ENCODE results near the gene TSPOAP1. TPM values are rescaled to one million over a fixed set of nuclear protein-coding genes. Genes with fewer than 3 reads are reported as not detected.

Gene TSPOAP1
- total RNA-seq, 2 experiments from 2014 or later = 21.1 to 24.1 TPM

GRCh38 chr17:58312829-58313228 lies 15.8 kb downstream of the TSPOAP1 start:
- DNase-seq = no peak
- no peaks in the 10 kb centered on the region for H3K27me3 Mint-ChIP-seq
- no peak overlapping the region for H3K27ac Mint-ChIP-seq
- H3K36me3 Mint-ChIP-seq (ENCODE audit: low read depth) = peaks cover 1% of the 10 kb centered on the region
- intact Hi-C loops (cut with micrococcal nuclease) = no loop called here
- ATAC-seq = no peak
- H3K4me1 Mint-ChIP-seq (ENCODE audit: low read depth) = peaks cover 7% of the 10 kb centered on the region
- ChIA-PET POLR2A (interaction anchor here (1.0 to 26.8 kb wide), 5 partner anchors 13 to 43 kb away, joined by 3 to 1558 read pairs (median 4); partner anchors contain the start of gene TSPOAP1), CTCF (interaction anchor here (1.0 to 6.7 kb wide), 5 partner anchors 9 to 105 kb away, joined by 3 to 94 read pairs (median 4); partner anchors contain the start of gene SUPT4H1)
- no peak overlapping the region for H3K4me3 Mint-ChIP-seq
- TF ChIP-seq CTCF (IDR thresholded peaks at IDR 0.05) = no peak
- no peaks in the 10 kb centered on the region for H3K9me3 Mint-ChIP-seq

- TF ChIP-seq CTCF (IDR thresholded peaks at IDR 0.05) = no peak
- H3K4me3 Mint-ChIP-seq = no peak overlapping the region
- ChIA-PET POLR2A (interaction anchor here (1.0 to 26.8 kb wide), 5 partner anchors 14 to 44 kb away, joined by 3 to 1558 read pairs (median 4); partner anchors contain the start of gene TSPOAP1), CTCF (interaction anchor here (1.0 to 6.7 kb wide), 5 partner anchors 9 to 106 kb away, joined by 3 to 94 read pairs (median 4); partner anchors contain the start of gene SUPT4H1)
- peaks cover 1% of the 10 kb centered on the region for H3K36me3 Mint-ChIP-seq (ENCODE audit: low read depth)
- H3K27me3 Mint-ChIP-seq = no peaks in the 10 kb centered on the region
- H3K9me3 Mint-ChIP-seq = no peaks in the 10 kb centered on the region
- ATAC-seq (no peak), DNase-seq (no peak)
- H3K4me1 Mint-ChIP-seq (ENCODE audit: low read depth) = no peaks in the 10 kb centered on the region
- intact Hi-C loops (cut with micrococcal nuclease) = no loop called here
- H3K27ac Mint-ChIP-seq = no peak overlapping the region
Observed at GRCh38 chr17:58312021-58312630, 16.5 kb downstream of the TSPOAP1 start.

- Mint-ChIP-seq H3K4me1 (ENCODE audit: low read depth) (no peaks in the 10 kb centered on the region), H3K9me3 (no peaks in the 10 kb centered on the region), H3K27ac (no peak overlapping the region), H3K27me3 (no peaks in the 10 kb centered on the region), H3K36me3 (ENCODE audit: low read depth) (peaks cover 1% of the 10 kb centered on the region), H3K4me3 (no peak overlapping the region)
- CTCF ChIA-PET = interaction anchor here (1.4 to 6.7 kb wide), 2 partner anchors 15 to 41 kb away, joined by 3 to 94 read pairs; partner anchors contain the start of gene SUPT4H1
- ATAC-seq = no peak
- POLR2A ChIA-PET = interaction anchor here (0.7 to 1.9 kb wide), 3 partner anchors 17 to 44 kb away, joined by 3 to 7 read pairs (median 4); partner anchors contain the start of gene TSPOAP1
- no peak for TF ChIP-seq CTCF (IDR thresholded peaks at IDR 0.05)
- no peak for DNase-seq
- intact Hi-C loops (cut with micrococcal nuclease) = no loop called here
Observed at GRCh38 chr17:58311429-58311894, 17.1 kb downstream of the TSPOAP1 start.

GRCh38 chr17:58310511-58311428 lies 17.8 kb downstream of the TSPOAP1 start:
- no peak for TF ChIP-seq CTCF (IDR thresholded peaks at IDR 0.05)
- POLR2A ChIA-PET = interaction anchor here (0.7 to 1.9 kb wide), 3 partner anchors 9 to 21 kb away, joined by 3 to 7 read pairs (median 3); partner anchors contain the start of gene TSPOAP1
- CTCF ChIA-PET = no interaction called here
- Mint-ChIP-seq H3K4me3 (no peak overlapping the region), H3K9me3 (no peaks in the 10 kb centered on the region), H3K27ac (no peak overlapping the region), H3K27me3 (no peaks in the 10 kb centered on the region), H3K36me3 (ENCODE audit: low read depth) (peaks cover 1% of the 10 kb centered on the region), H3K4me1 (ENCODE audit: low read depth) (no peaks in the 10 kb centered on the region)
- DNase-seq = no peak
- intact Hi-C loops (cut with micrococcal nuclease) = no loop called here
- ATAC-seq = no peak
